OCI-LY7 (cell line): Measurements from ENCODE around the gene KRT86.

ENCODE experiments used
- CTCF ChIP-seq: fragments of 200-600 bp; sonication (generic); conservative IDR thresholded peaks from 2 replicates; pipeline ENCODE4 v1.5.1; 2014; ENCODE audit warnings: mild to moderate bottlenecking, antibody characterized with exemption, low read length, moderate library complexity, mixed read lengths
- EZH2phosphoT487 ChIP-seq: fragments of 200-600 bp; sonication (generic); IDR thresholded peaks from 2 replicates; pipeline ENCODE4 v1.6.1; 2018; ENCODE audit warnings: low read depth, borderline replicate concordance, mild to moderate bottlenecking, mixed run types, antibody characterized with exemption, low read length, moderate library complexity, mixed read lengths

DNA sequence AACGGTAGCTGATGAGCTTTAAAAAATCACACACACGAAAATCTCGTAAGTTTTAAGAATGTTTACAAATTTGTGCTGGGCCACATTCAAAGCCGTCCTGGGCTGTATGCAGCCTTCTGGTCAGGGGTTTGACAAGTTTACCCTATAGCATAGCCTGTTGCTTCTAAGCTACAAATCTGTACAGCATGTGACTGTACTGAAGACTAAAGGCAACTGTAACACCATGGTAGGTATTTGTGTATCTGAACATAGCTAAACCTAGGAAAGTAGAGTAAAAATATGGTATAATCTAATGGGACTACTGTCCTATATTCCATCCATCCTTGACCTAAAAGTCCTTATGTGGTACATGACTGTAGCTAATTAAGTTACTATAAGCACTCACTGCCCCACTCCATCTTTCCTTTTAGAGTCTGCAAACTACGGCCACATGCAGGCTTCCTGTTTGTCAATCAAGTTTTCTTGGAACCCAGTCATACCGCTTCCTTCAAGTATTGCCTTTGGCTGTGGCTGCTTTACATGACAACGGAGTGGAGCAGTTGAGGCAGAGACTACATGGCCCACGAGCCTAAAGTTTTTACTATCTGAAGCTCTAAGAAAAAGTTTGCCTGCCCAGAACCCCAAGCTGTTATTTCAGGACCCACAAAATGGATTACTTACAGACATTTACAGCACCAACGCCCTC, 22.9 kb upstream of the KRT86 start:
- TF ChIP-seq CTCF (no peak), EZH2phosphoT487 (no peak)
